H1 (cell line): ENCODE results near the gene ADCY1. TPM values are rescaled to one million over a fixed set of nuclear protein-coding genes. Genes with fewer than 3 reads are reported as not detected.
A peak's percentile ranks its signal among the peaks of the same experiment; 100 is the strongest.

Experiments
- CTCF ChIA-PET: fragments of 300-600 bp; sonication (Branson Sonifier 250); formaldehyde crosslinking; loops from one replicate; lab custom pipeline; 2021; ENCODE audit not compliant: partially characterized antibody; lab: Charles Lee
- POLR2A ChIA-PET: fragments of 300-600 bp; sonication (Branson Sonifier 250); formaldehyde crosslinking; loops from one replicate; lab custom pipeline; 2021; ENCODE audit warnings: inconsistent platforms; ENCODE audit not compliant: partially characterized antibody; lab: Charles Lee
- DNase-seq, 2 experiments: peaks; one replicate each; pipeline versions ENCODE4 v3.0.0 to v3.0.0-alpha.2; 2010 to 2022; ENCODE audit warnings: low spot score in 2 of 2, low read depth in 1 of 2, mixed read lengths in 1 of 2
- FAIRE-seq: peaks from 2 replicates; lab custom pipeline; 2011; peaks lifted over from hg19 to GRCh38; lab: Jason Lieb, UNC
- H2AFZ ChIP-seq: 2 replicates; pipeline ENCODE4 v1.8.1; 2012; ENCODE audit warnings: low read length, inconsistent platforms
- H2AK5ac ChIP-seq: 2 replicates; pipeline ENCODE4 v1.6.1; 2013; ENCODE audit warnings: low read depth, low read length
- H2BK120ac ChIP-seq: replicated peaks from 2 replicates; pipeline ENCODE3; 2013; ENCODE audit warnings: low read depth, low read length, inconsistent platforms
- H2BK12ac ChIP-seq: 2 replicates; pipeline ENCODE4 v1.6.1; 2013; ENCODE audit warnings: low read depth, low read length
- H2BK15ac ChIP-seq: 2 replicates; pipeline ENCODE4 v1.6.1; 2013; ENCODE audit warnings: low read length
- H2BK20ac ChIP-seq: 2 replicates; pipeline ENCODE4 v1.6.1; 2013; ENCODE audit warnings: low read length
- H2BK5ac ChIP-seq: 2 replicates; pipeline ENCODE4 v1.6.1; 2013; ENCODE audit warnings: low read depth, low read length
- H3K14ac ChIP-seq: 2 replicates; pipeline ENCODE4 v1.6.1; 2013; ENCODE audit warnings: inconsistent platforms; ENCODE audit not compliant: insufficient read length
- H3K18ac ChIP-seq: 2 replicates; pipeline ENCODE4 v1.6.1; 2013; ENCODE audit warnings: low read length; ENCODE audit errors: extremely low read depth
- H3K23ac ChIP-seq: 2 replicates; pipeline ENCODE4 v1.6.1; 2013; ENCODE audit warnings: inconsistent platforms; ENCODE audit not compliant: insufficient read length
- H3K23me2 ChIP-seq: 2 replicates; pipeline ENCODE4 v1.6.1; 2013; ENCODE audit warnings: low read depth, low read length
- H3K27ac ChIP-seq: 2 replicates; pipeline ENCODE4 v1.6.1; 2011; ENCODE audit warnings: low read depth, low read length, inconsistent platforms
- H3K27me3 ChIP-seq, 4 experiments: replicated peaks in 1 of 4; 1 replicate in 1 of 4; 2 replicates in 3 of 4; pipeline versions ENCODE4 v1.6.1 to v1.8.1; 2011 to 2013; ENCODE audit warnings: low read length in 3 of 4, mild to moderate bottlenecking in 3 of 4, inconsistent platforms in 2 of 4, mixed read lengths in 2 of 4, moderate library complexity in 1 of 4; ENCODE audit not compliant: control insufficient read depth in 3 of 4, insufficient read depth in 3 of 4; ENCODE audit errors: extremely low read depth in 1 of 4
- H3K36me3 ChIP-seq, 4 experiments: 2 replicates each; pipeline versions ENCODE4 v1.6.1 to v1.8.1; 2011 to 2013; ENCODE audit warnings: mild to moderate bottlenecking in 4 of 4, low read length in 3 of 4, moderate library complexity in 2 of 4, control low read depth in 1 of 4, inconsistent platforms in 1 of 4; ENCODE audit not compliant: insufficient read depth in 4 of 4, control insufficient read depth in 2 of 4
- H3K4ac ChIP-seq: replicated peaks from 2 replicates; pipeline ENCODE3; 2013; ENCODE audit warnings: low read length, low read depth, mixed read lengths, inconsistent platforms; ENCODE audit not compliant: insufficient read length
- H3K4me1 ChIP-seq, 4 experiments: replicated peaks in 1 of 4; 1 replicate in 1 of 4; 2 replicates in 3 of 4; pipeline versions ENCODE4 v1.6.1 to v1.8.1; 2011 to 2013; ENCODE audit warnings: low read length in 3 of 4, inconsistent platforms in 2 of 4, mixed read lengths in 1 of 4; ENCODE audit not compliant: insufficient read depth in 4 of 4, control insufficient read depth in 3 of 4
- H3K4me2 ChIP-seq, 2 experiments: 2 replicates each; pipeline versions ENCODE4 v1.6.1 to v1.8.1; 2011 to 2013; ENCODE audit warnings: low read depth in 2 of 2, low read length in 2 of 2, control low read depth in 1 of 2, inconsistent platforms in 1 of 2, mild to moderate bottlenecking in 1 of 2; ENCODE audit not compliant: insufficient read depth in 1 of 2
- H3K4me3 ChIP-seq, 4 experiments: fragments of 200-600, 300-600 bp in 1 of 4; sonication (generic), shearing (Covaris generic), sonication (Bioruptor Twin) in 1 of 4; 2 replicates each; pipeline versions ENCODE4 v1.5.1 to v1.8.1; 2011 to 2016; ENCODE audit warnings: low read length in 4 of 4, low read depth in 3 of 4, control low read depth in 2 of 4, inconsistent platforms in 2 of 4, mild to moderate bottlenecking in 2 of 4, mixed read lengths in 1 of 4, moderate library complexity in 1 of 4; ENCODE audit not compliant: insufficient read depth in 2 of 4; ENCODE audit errors: extremely low read depth in 1 of 4
- H3K56ac ChIP-seq: replicated peaks from 2 replicates; pipeline ENCODE3; 2013; ENCODE audit warnings: low read depth, mild to moderate bottlenecking, mixed read lengths, low read length, inconsistent platforms; ENCODE audit not compliant: insufficient read length
- H3K79me1 ChIP-seq: 2 replicates; pipeline ENCODE4 v1.6.1; 2013; ENCODE audit warnings: low read depth, low read length, control low read depth
- H3K79me2 ChIP-seq, 2 experiments: 2 replicates each; pipeline versions ENCODE4 v1.6.1 to v1.8.1; 2012 to 2013; ENCODE audit warnings: low read length in 2 of 2, mild to moderate bottlenecking in 2 of 2, inconsistent platforms in 1 of 2; ENCODE audit not compliant: insufficient read depth in 2 of 2, control insufficient read depth in 1 of 2
- H3K9ac ChIP-seq, 4 experiments: replicated peaks in 1 of 4; 1 replicate in 1 of 4; 2 replicates in 3 of 4; pipeline versions ENCODE4 v1.6.1 to v1.8.1; 2011 to 2013; ENCODE audit warnings: low read depth in 3 of 4, low read length in 3 of 4, control low read depth in 2 of 4, mild to moderate bottlenecking in 2 of 4, moderate library complexity in 2 of 4, inconsistent platforms in 1 of 4; ENCODE audit errors: extremely low read depth in 1 of 4
- H3K9me3 ChIP-seq, 2 experiments: 2 replicates each; pipeline versions ENCODE4 v1.6.1 to v1.8.1; 2012 to 2013; ENCODE audit warnings: mild to moderate bottlenecking in 2 of 2, moderate library complexity in 2 of 2, control low read depth in 1 of 2, inconsistent platforms in 1 of 2, low read depth in 1 of 2, low read length in 1 of 2, mixed read lengths in 1 of 2; ENCODE audit not compliant: insufficient read depth in 2 of 2
- H4K20me1 ChIP-seq, 2 experiments: replicated peaks in 1 of 2; 2 replicates each; pipeline versions ENCODE3 to v1.8.1; 2011 to 2013; ENCODE audit warnings: inconsistent platforms in 2 of 2, low read length in 2 of 2, mild to moderate bottlenecking in 1 of 2; ENCODE audit not compliant: insufficient read depth in 2 of 2, control insufficient read depth in 1 of 2
- H4K5ac ChIP-seq: 2 replicates; pipeline ENCODE4 v1.6.1; 2013; ENCODE audit warnings: low read length, low read depth, mixed read lengths, inconsistent platforms; ENCODE audit not compliant: insufficient read length
- H4K8ac ChIP-seq: 2 replicates; pipeline ENCODE4 v1.8.0; 2013; ENCODE audit warnings: mild to moderate bottlenecking, moderate library complexity, low read length, inconsistent platforms; ENCODE audit not compliant: insufficient read depth; ENCODE audit errors: extremely low read depth
- H4K91ac ChIP-seq: replicated peaks from 2 replicates; pipeline ENCODE3; 2013; ENCODE audit warnings: low read length, mixed read lengths, inconsistent platforms; ENCODE audit not compliant: insufficient read length
- BACH1 ChIP-seq: IDR thresholded peaks from 2 replicates; pipeline ENCODE4 v1.6.1; 2012; ENCODE audit warnings: low read length, improper control_type of control experiment
- BCL11A ChIP-seq, 2 experiments: IDR thresholded peaks; one replicate each; pipeline ENCODE4 v1.6.1; 2011; ENCODE audit warnings: low read depth in 2 of 2, low read length in 2 of 2, mild to moderate bottlenecking in 2 of 2
- CBX5 ChIP-seq: fragments of 300-800, 300-1000 bp; sonication (generic); IDR thresholded peaks from 2 replicates; pipeline ENCODE4 v1.7.1; 2016; ENCODE audit warnings: antibody characterized with exemption, low read length, low read depth
- GTF2F1 ChIP-seq: IDR thresholded peaks from 2 replicates; pipeline ENCODE4 v1.6.1; 2012; ENCODE audit warnings: low read depth, low read length, improper control_type of control experiment, borderline replicate concordance
- KDM4A ChIP-seq: IDR thresholded peaks from one replicate; pipeline ENCODE4 v1.7.1; 2012; ENCODE audit warnings: low read depth, mild to moderate bottlenecking, moderate library complexity, low read length, inconsistent platforms; ENCODE audit not compliant: severe bottlenecking
- NRF1 ChIP-seq: IDR thresholded peaks from 2 replicates; pipeline ENCODE4 v1.6.1; 2011; ENCODE audit warnings: mild to moderate bottlenecking, low read depth, low read length, improper control_type of control experiment
- POLR2AphosphoS5 ChIP-seq: IDR thresholded peaks from 2 replicates; pipeline ENCODE4 v1.6.1; 2011; ENCODE audit warnings: low read depth, low read length
- RFX5 ChIP-seq: IDR thresholded peaks from 2 replicates; pipeline ENCODE4 v1.6.1; 2011; ENCODE audit warnings: low read depth, low read length, improper control_type of control experiment, borderline replicate concordance
- SIRT6 ChIP-seq: IDR thresholded peaks from one replicate; pipeline ENCODE4 v1.7.1; 2012; ENCODE audit warnings: low read length, inconsistent platforms
- WGBS, 2 experiments: shearing (Covaris generic) in 1 of 2; methylation state at CpG; one replicate each; pipeline versions ENCODE4 v1.1.6 to v1.1.7; 2013 to 2015; ENCODE audit warnings: low lambda C conversion rate in 2 of 2, mixed read lengths in 2 of 2, inconsistent platforms in 1 of 2, low coverage in 1 of 2, missing lambda C conversion rate in 1 of 2; ENCODE audit not compliant: insufficient replicate concordance in 2 of 2, insufficient coverage in 1 of 2, insufficient read length in 1 of 2; ENCODE audit errors: extremely low coverage in 1 of 2, missing lambda C conversion rate in 1 of 2; 5-methylcytosine and 5-hydroxymethylcytosine counted together
- polyA plus RNA-seq, 7 experiments: library from polyadenylated mRNA; depleted of rRNA in 3 of 7; stranded (reverse) in 5 of 7; unstranded in 2 of 7; fragments of >200 nt in 5 of 7; fragments of 200-250 nt in 2 of 7; gene quantifications; 1 replicate in 5 of 7; 2 replicates in 1 of 7; 4 replicates in 1 of 7; pipeline versions ENCODE4 v1.2.1 to v1.2.3, GENCODE V29; 2011 to 2013; ENCODE audit warnings: missing spikeins in 2 of 7, mixed read lengths in 2 of 7
- total RNA-seq: library from RNA; stranded (reverse); fragmentation: NEBNext Ultra II Directional; extraction: Animal tissue kit (Norgen Biotek cat#: 25700); gene quantifications from 2 replicates; pipeline ENCODE4 v1.2.1, GENCODE V29; 2021
- TF ChIP-seq, protein P1 (sequence below): IDR thresholded peaks from 2 replicates; pipeline ENCODE4 v1.6.1; 2011; ENCODE audit warnings: low read depth, mild to moderate bottlenecking, low read length; ENCODE audit not compliant: insufficient read depth
- TF ChIP-seq, protein P2 (sequence below): IDR thresholded peaks from 2 replicates; pipeline ENCODE4 v1.6.1; 2012; ENCODE audit warnings: low read length, inconsistent platforms

Gene ADCY1
- total and polyA plus RNA-seq, 2 of the 8 experiments (the other 6 are each of a cell fraction or from before 2014, with no cell fraction given), result 7.9 to 26.9 TPM

DNA sequence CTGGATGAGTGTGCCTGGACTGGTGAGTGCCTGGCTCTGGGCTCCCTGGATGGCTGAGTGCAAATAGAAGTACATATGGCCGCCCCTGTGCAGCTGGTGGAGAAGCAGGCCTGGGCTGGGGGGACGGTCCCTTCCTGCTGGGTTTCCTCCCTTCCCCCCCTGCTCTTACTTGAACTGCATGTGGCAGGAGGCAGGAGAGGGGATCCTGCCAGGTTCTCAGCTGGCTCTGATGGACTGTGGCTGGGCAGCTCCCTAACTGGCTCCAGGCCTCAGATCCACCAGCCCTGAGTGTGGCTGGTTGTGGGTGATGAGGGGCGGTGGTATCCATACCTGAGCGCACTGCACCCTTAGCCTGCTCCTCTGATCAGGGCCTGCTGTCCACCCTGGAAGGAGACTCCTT, 26.9 kb downstream of the ADCY1 start:
- CTCF ChIA-PET, result no interaction called here
- Histone ChIP-seq H4K91ac (no peak overlapping the region), H2BK120ac (no peak overlapping the region), H3K23me2 (no peaks in the 10 kb centered on the region), H2BK15ac (no peak overlapping the region), H3K27me3 (no peaks in the 10 kb centered on the region), H3K36me3 (no peaks in the 10 kb centered on the region; a peak in 2 of 8 replicates), H3K56ac (no peak overlapping the region), H4K20me1 (no peaks in the 10 kb centered on the region), H3K23ac (no peak overlapping the region), H3K4me3 (no peak overlapping the region), H3K4me1 (peaks cover 0 to 9% (median 1%) of the 10 kb centered on the region in 4 experiments; a peak in 2 of 7 replicates), H2BK12ac (no peak overlapping the region), H2BK5ac (no peak overlapping the region), H3K14ac (no peak overlapping the region), H2AFZ (no peak overlapping the region), H3K4me2 (no peak overlapping the region), H2AK5ac (no peak overlapping the region), H3K27ac (no peak overlapping the region), H3K9me3 (no peaks in the 10 kb centered on the region), H3K79me1 (peaks cover under 1% of the 10 kb centered on the region; the same call in 1 of the 2 replicates), H3K79me2 (peaks cover 0 to 3% of the 10 kb centered on the region in 2 experiments; a peak in 1 of 4 replicates), H4K8ac (no peak overlapping the region), H3K18ac (no peak overlapping the region), H4K5ac (no peak overlapping the region), H2BK20ac (no peak overlapping the region), H3K9ac (no peak overlapping the region), H3K4ac (no peak overlapping the region)
- WGBS, 2 experiments, result 94% methylated on average over 4 of the region's 4 CpGs; no CpG with 5 or more reads in 1 of the 2 experiments
- FAIRE-seq, result no peak
- POLR2A ChIA-PET, result no interaction called here
- peak in 1 of 2 experiments; percentile 22 for DNase-seq
- no peak for TF ChIP-seq BCL11A (IDR thresholded peaks at IDR 0.05; ENCODE audit: low read depth in 2 of 2, low read length in 2 of 2)
- no peak for TF ChIP-seq NRF1
- TF ChIP-seq, protein P1, sequence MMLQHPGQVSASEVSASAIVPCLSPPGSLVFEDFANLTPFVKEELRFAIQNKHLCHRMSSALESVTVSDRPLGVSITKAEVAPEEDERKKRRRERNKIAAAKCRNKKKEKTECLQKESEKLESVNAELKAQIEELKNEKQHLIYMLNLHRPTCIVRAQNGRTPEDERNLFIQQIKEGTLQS, result no peak
- no peak for TF ChIP-seq GTF2F1
- no peak for TF ChIP-seq CBX5
- TF ChIP-seq KDM4A, result no peak
- TF ChIP-seq POLR2AphosphoS5, result no peak
- TF ChIP-seq, protein P2, sequence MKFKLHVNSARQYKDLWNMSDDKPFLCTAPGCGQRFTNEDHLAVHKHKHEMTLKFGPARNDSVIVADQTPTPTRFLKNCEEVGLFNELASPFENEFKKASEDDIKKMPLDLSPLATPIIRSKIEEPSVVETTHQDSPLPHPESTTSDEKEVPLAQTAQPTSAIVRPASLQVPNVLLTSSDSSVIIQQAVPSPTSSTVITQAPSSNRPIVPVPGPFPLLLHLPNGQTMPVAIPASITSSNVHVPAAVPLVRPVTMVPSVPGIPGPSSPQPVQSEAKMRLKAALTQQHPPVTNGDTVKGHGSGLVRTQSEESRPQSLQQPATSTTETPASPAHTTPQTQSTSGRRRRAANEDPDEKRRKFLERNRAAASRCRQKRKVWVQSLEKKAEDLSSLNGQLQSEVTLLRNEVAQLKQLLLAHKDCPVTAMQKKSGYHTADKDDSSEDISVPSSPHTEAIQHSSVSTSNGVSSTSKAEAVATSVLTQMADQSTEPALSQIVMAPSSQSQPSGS, result no peak
- no peak for TF ChIP-seq RFX5
- no peak for TF ChIP-seq BACH1
- no peak for TF ChIP-seq SIRT6
